GM12874 (cell line): ENCODE measurements around the gene BCL2L11.

Experiments used
- CTCF ChIP-seq: IDR thresholded peaks from 2 replicates; pipeline ENCODE4 v1.5.1; 2011; ENCODE audit warnings: low read depth, mild to moderate bottlenecking, control low read depth, low read length, moderate library complexity; ENCODE audit not compliant: insufficient read depth

BCL2L11 gene

GRCh38 chr2:111198701-111199100 lies 78.0 kb downstream of the BCL2L11 start:
- TF ChIP-seq CTCF = no peak

- no peak for TF ChIP-seq CTCF
These were observed 79.1 kb downstream of the BCL2L11 start for GRCh38 chr2:111199840-111200239.

- TF ChIP-seq CTCF = no peak
These were observed 79.7 kb downstream of the BCL2L11 start for GRCh38 chr2:111200333-111200881.

GRCh38 chr2:111201214-111201613 lies 80.5 kb downstream of the BCL2L11 start:
- no peak for TF ChIP-seq CTCF

GRCh38 chr2:111202266-111203040 lies 81.7 kb downstream of the BCL2L11 start:
- no peak for TF ChIP-seq CTCF

- no peak for TF ChIP-seq CTCF
These were observed 84.0 kb downstream of the BCL2L11 start for GRCh38 chr2:111204706-111205105.

- TF ChIP-seq CTCF = no peak
These were observed 85.1 kb downstream of the BCL2L11 start for GRCh38 chr2:111205774-111206173.
